Measurements from ENCODE around the gene TBCD. TPM values are rescaled to one million over a fixed set of nuclear protein-coding genes. Genes with fewer than 3 reads are reported as not detected.

Gene TBCD
- total RNA-seq, 1 donor from 2014 or later: 122 TPM

DNA sequence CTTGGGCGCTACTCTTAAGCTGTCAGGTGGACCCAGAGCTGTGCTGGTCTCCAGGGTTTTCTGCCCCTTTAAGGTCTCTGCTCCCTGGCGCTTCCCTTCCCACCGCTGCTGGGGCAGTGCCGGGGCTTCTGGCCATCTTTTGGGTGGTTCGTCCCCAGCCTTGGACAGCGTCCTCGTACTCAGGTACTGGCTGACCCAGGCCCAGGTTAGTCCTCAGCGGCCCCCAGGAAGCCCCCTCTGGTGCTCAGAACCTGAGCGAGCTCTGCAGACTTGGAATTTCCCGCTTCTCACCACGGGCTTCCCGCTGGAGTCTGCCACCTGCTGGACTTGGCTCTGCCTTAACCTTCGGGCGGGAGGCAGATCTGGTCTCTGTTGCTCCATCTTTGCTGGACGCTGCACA is 182.0 kb downstream of the TBCD start:
- DNase-seq (ENCODE audit: low spot score) (peak; percentile 46), ATAC-seq (no peak)
- intact Hi-C loops (cut with DNase I): no loop called here

DNA sequence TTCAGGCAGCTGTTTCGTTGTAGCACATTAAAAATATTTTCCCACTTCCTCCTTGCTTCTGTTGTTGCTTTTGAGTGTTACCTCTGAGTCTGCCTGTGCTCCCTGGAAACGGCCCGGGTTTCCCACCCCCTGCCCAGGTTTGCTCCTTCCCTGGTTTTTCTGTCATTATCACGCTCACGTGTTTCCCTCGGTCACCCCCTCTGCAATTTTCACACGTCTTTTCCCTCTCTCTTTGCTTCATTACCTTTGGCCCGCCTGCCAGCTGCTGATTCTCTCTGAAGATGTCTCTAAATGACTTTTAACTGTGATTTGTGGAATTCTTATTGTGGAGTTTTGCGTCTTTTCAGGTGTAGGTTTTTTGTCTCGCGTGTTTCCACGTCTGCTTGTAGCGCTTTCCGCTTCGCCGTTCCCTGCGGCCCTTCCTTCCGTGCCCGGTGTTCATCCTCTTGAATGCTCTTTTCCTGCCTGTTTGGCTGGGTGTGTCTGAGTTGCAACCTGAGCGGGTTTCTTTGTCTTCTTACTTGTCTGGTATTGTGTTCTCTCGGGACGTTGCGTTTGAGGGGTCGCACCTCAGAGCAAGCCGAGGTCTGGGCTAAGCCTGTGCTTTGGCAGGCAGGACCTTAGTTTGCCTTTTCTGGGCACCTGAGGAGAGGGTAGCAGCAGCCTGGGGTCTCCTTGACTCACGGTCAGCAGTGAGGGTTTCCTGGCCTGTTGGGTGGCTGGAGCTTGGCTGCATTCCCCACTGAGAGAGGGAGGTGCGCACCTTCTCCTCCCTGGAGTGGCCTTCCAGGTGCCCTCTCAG is 184.3 kb downstream of the TBCD start:
- ATAC-seq: no peak
- intact Hi-C loops (cut with DNase I): no loop called here
- peak; percentile 50 for DNase-seq (ENCODE audit: low spot score)

DNA sequence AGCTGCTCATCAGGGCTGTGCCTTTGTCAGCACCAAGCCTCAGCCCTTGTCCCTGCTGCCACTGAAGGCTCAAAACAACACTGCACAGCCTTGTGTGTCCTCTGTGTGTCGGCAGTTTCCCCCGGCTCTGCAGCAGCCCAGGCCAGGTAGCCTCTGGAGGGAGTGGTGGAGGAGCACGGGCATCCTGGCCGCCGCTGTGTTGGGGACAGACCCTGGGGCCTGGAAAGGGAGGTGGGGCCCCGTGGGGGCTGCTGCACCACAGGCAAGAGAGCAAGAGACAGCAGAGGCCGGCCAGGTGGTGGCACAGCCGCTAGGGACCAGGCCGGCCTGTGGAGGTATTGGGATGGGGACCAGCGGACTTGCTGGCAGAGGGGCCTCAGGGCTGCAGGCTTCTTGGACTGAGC is 184.9 kb downstream of the TBCD start:
- no peak for ATAC-seq
- peak; percentile 44 for DNase-seq (ENCODE audit: low spot score)
- intact Hi-C loops (cut with DNase I): no loop called here

DNA sequence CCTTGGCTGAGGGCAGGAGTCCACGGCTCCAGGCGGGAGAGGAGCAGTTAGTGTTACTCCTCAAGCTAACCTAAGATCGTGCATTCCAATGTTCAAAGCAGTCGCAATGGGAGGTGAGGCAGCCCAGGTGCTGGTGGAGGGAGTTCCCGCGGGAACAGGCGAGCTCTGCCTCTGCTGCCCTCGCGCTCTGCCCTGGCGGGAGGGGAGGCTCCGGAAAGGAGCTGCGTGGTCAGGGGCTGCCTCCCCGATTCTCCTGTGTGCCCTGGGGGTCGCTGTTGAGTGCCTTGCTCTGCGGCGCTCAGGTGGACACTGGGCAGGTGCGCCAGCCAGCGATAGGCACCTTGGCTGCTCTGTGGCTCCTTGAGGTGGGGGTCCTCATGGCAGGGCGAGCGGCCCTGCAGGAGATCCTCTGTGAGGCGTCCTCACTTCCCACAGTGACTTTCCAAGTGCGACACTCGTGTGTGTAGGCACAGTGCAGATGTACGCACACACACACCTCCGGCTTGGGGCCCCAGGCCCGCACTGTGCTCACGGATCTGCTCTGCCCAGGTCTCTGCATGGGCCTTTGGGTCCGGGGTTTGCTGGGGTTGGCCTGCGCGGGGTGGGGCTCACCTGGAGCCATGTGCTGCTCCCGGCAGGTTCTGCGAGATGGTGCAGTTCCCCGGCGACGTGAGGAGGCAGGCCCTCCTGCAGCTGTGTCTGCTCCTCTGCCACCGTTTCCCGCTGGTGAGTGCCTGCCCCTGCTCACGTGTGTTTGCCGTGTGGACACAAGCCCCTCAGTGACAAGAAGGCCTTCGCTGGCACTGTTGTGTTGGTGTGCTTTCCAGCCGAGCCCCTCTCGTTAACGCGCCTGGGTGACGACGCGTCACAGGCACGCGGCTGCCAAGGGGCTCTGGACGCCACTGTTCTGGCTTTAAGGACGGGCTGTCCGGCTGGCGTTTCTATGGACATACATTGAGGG is 185.8 kb downstream of the TBCD start:
- ATAC-seq (no peak), DNase-seq (ENCODE audit: low spot score) (peak; percentile 38)
- intact Hi-C loops (cut with DNase I): no loop called here

DNA sequence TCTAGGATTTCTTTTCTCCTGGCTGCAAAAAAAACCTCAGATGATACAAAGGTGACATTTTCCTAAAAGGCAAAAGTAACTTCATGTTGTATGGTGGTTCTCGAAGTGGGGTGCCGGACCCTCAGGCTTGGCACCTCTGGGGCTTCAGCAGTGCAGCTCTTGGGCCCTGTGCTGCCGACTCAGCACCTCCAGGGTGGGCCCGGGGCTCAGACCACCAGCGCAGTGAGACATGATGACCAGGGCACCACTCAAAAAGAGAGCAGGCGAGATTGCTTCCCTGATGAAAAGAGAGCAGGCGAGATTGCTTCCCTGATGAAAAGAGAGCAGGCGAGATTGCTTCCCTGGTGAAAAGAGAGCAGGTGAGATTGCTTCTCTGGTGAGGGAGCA is 186.6 kb downstream of the TBCD start:
- intact Hi-C loops (cut with DNase I): no loop called here
- peak; percentile 35 for DNase-seq (ENCODE audit: low spot score)
- no peak for ATAC-seq

GRCh38 chr17:82938873-82939620 is 187.2 kb downstream of the TBCD start:
- DNase-seq (ENCODE audit: low spot score) (peak; percentile 52), ATAC-seq (no peak)
- intact Hi-C loops (cut with DNase I): no loop called here

DNA sequence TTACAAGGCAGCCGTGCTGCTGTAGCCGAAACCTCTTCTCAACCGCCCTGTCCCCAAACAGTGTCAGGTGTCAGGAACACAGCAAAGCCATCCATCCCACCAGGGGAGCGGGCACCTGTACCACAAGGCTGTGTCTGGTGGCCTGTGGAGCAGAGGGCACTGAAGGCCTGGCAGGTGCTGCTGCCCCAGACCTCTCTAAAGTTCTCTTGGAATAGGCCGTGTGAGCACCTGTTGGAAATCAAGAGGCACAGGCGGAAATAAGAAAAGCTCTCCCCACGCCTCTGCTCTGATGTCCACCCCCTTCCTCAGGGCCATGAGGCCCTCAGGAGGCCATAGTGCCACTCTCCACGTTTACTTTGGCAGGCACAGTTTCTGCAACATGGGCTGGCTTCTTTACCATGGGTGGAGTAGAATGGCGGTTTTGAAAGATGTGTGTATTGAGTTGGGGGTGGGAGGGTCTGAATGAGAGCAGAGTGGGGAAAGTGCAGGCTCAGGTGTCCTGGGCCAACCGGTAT is 187.8 kb downstream of the TBCD start:
- no peak for ATAC-seq
- peak; percentile 31 for DNase-seq (ENCODE audit: low spot score)
- intact Hi-C loops (cut with DNase I): no loop called here

DNA sequence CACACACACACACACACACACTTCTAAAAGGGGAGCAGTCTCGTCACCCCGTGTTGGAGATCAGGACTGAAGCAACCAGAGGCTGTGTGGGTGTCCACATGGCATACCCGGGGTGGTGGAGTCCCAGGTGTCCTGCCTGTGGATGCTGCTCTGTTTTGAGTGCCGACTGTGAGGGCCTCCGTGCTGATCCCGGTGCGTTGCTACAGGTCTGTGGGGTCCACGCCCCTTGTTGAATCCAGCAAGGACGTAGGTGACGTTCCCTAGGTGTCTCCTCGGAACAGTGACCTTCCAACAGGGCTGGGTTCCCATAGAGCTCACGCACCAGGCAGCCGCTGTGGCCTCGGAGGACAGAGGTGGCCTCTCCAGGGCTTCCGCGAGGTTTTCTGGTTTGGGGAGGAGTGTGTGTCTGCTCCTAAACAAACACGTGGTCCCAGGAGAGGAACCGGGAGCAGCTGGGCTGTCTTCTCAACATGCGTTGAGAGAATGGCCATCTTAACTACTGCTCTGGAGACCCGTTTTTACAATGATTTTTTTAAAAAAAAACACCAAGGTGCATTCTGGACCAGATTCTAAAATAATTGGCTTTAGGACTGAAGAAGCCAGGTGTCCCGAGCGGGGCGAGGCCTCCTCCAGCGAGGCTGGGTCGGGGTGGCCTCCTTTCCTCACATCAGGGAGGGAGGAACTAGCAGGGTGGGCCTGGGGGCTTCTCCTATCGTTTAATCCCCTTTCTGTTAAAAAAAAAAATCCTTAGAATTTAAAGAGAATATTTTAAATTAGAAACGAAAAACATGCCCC is 188.6 kb downstream of the TBCD start:
- intact Hi-C loops (cut with DNase I): no loop called here
- ATAC-seq: no peak
- peak; percentile 52 for DNase-seq (ENCODE audit: low spot score)

GRCh38 chr17:82941021-82942001 is 189.4 kb downstream of the TBCD start:
- no peak for ATAC-seq
- DNase-seq (ENCODE audit: low spot score): peak; percentile 46
- intact Hi-C loops (cut with DNase I): no loop called here

DNA sequence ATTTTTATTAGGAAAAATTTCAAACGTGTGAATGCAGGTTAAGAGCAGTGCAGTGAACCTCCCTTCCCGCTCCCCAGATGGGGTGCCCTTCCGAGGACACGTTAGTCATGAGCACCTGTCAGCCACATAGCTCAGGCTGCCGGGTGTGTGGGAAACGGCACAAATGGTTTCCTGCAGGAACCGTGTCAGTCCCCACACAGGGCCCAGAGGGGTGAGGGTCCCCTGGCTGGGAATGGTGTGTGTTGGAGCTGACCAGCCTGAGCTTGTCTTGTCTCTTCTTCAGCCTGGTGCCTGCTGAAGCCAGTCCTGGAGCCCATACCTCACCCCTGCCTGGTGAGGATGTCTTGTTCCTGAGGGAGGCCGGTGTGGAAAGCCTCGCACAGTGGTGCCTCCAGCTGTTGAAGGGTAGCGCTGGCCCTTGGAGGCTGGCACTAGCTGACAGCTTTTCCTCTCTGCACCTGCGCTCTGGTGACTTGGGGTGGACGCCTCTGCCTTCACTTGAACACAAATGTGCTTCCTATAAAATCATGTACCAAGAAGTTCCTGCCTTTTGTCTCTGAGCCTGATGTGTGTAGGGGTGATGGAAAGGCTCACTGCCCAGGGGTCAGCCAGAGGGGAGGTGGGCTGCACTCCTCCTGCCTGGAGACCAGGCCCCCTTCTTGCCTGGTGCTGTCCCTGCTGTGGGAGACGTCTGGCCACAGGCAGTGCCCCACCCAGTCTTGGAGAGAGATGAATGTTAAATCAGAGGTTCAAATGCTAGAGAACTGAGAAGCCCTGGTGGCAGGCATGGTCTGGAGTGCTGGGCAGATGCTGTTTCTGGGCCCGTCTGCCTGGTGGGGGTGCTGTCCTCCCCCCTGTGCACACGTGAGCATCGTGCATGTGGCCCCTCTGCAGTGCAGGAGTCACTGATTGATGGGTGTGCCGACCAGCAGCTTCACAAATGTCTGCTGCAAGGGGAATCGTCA is 190.6 kb downstream of the TBCD start:
- ATAC-seq (no peak), DNase-seq (ENCODE audit: low spot score) (peak; percentile 37)
- intact Hi-C loops (cut with DNase I): no loop called here

DNA sequence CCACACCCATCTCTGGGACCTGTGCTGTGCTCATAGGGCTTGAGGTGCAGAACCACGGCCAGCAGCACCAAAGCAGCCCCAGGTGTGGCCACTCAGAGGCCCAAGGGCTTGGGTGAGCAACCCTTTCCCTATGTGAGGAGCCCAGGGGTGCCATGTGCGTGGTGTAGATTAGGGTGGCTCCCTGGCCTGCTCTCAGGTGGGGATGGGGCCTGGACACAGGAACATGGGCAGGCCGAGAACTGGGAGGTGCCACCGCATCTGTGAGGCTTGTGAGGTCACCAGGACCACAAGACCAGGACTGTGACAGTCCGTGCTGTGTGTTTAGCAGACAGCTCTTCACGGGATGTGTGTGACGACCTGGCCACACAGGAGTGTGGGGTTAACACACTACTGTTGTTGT is 191.5 kb downstream of the TBCD start:
- ATAC-seq: no peak
- intact Hi-C loops (cut with DNase I): no loop called here

GRCh38 chr17:82943751-82944150 is 191.9 kb downstream of the TBCD start:
- no peak for ATAC-seq
- intact Hi-C loops (cut with DNase I): no loop called here
- peak; percentile 15 for DNase-seq (ENCODE audit: low spot score)

More for the DNA sequence above, 191.5 kb downstream of the TBCD start:
- peak; percentile 44 for DNase-seq (ENCODE audit: low spot score)

DNA sequence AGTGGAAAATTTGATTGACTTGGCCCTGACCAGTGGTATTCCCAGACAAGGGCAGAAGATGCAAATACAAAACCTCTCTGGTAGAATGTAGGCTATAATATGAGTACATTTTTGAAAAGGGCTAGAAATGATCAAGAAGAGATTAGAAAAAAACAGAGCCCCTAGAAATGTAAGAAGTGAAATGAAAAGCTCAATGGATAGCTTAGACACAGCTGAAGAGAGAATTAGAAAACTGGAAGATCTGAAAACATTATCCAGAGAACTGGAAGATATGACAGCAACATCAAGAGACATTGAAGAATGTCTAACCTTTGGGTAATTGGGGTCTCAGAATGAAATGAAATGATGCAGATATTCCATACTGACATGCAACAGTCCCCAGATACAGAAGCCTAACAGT is 193.1 kb downstream of the TBCD start:
- intact Hi-C loops (cut with DNase I): no loop called here
- no peak for ATAC-seq
- DNase-seq (ENCODE audit: low spot score): no peak

GRCh38 chr17:82946081-82946480 is 194.2 kb downstream of the TBCD start:
- DNase-seq (ENCODE audit: low spot score) (no peak), ATAC-seq (no peak)
- intact Hi-C loops (cut with DNase I): no loop called here

- DNase-seq (ENCODE audit: low spot score) (peak; percentile 55), ATAC-seq (no peak)
- intact Hi-C loops (cut with DNase I): no loop called here
Measured at GRCh38 chr17:82947051-82947991, 195.5 kb downstream of the TBCD start.
